A673 (cell line): ENCODE results near the gene PRDM16. TPM values are rescaled to one million over a fixed set of nuclear protein-coding genes. Genes with fewer than 3 reads are reported as not detected.

Experiments
- BruUV-seq: library from RNA; stranded (reverse); fragments of 400-500 nt; replicated peaks from 2 replicates; lab custom pipeline; 2021; lab: Mats Ljungman, UMichigan
- CTCF ChIA-PET: fragments of 300-600 bp; sonication (Branson Sonifier 250); formaldehyde crosslinking; loops from one replicate; lab custom pipeline; 2022; ENCODE audit warnings: antibody characterized with exemption; lab: Charles Lee
- POLR2A ChIA-PET: fragments of 300-600 bp; sonication (Branson Sonifier 250); formaldehyde crosslinking; loops from one replicate; lab custom pipeline; 2022; ENCODE audit warnings: antibody characterized with exemption; ENCODE audit not compliant: low non-redundant PET; lab: Charles Lee
- DNase-seq: peaks from one replicate; pipeline ENCODE4 v3.0.0-alpha.2; 2015; ENCODE audit warnings: low spot score
- H3K27ac ChIP-seq: fragments of 200-600 bp; sonication (generic); 2 replicates; pipeline ENCODE4 v1.5.1; 2016; ENCODE audit warnings: mixed run types, low read depth, mild to moderate bottlenecking, mixed read lengths, antibody characterized with exemption, low read length; ENCODE audit not compliant: poor library complexity, severe bottlenecking
- H3K27me3 ChIP-seq: fragments of 200-600 bp; sonication (generic); replicated peaks from 2 replicates; pipeline ENCODE4 v1.6.1; 2017; ENCODE audit warnings: mixed run types, low read depth, mild to moderate bottlenecking, mixed read lengths, antibody characterized with exemption, low read length; ENCODE audit not compliant: insufficient read depth, poor library complexity
- H3K36me3 ChIP-seq: fragments of 200-600 bp; sonication (generic); 2 replicates; pipeline ENCODE4 v1.6.1; 2016; ENCODE audit warnings: mixed run types, mild to moderate bottlenecking, mixed read lengths, antibody characterized with exemption, low read length; ENCODE audit not compliant: insufficient read depth, poor library complexity, severe bottlenecking
- H3K4me1 ChIP-seq: fragments of 200-600 bp; sonication (generic); 2 replicates; pipeline ENCODE4 v1.6.1; 2017; ENCODE audit warnings: mixed run types, mild to moderate bottlenecking, mixed read lengths, antibody characterized with exemption, low read length; ENCODE audit not compliant: insufficient read depth, poor library complexity, severe bottlenecking
- H3K4me3 ChIP-seq: fragments of 200-600 bp; sonication (generic); 2 replicates; pipeline ENCODE4 v1.5.1; 2016; ENCODE audit warnings: low read depth, mixed run types, mild to moderate bottlenecking, mixed read lengths, low read length; ENCODE audit not compliant: poor library complexity, severe bottlenecking
- H3K9me3 ChIP-seq: fragments of 200-600 bp; sonication (generic); 2 replicates; pipeline ENCODE4 v1.6.1; 2016; ENCODE audit warnings: mixed run types, low read depth, mild to moderate bottlenecking, mixed read lengths, antibody characterized with exemption, low read length; ENCODE audit not compliant: poor library complexity, severe bottlenecking
- EZH2 ChIP-seq: fragments of 200-600 bp; sonication (generic); IDR thresholded peaks from 2 replicates; pipeline ENCODE4 v1.6.1; 2017; ENCODE audit warnings: borderline replicate concordance, low read depth, mild to moderate bottlenecking, mixed read lengths, antibody characterized with exemption, low read length; ENCODE audit not compliant: poor library complexity, severe bottlenecking
- intact Hi-C: fragments of 100-400 bp; cut with micrococcal nuclease; formaldehyde crosslinking; loops from one replicate; pipeline ENCODE4 v1.10.0; 2022; ENCODE audit not compliant: unreplicated experiment
- total RNA-seq: library from RNA; stranded (reverse); gene quantifications from 2 replicates; pipeline ENCODE4 v1.2.3, GENCODE V29; 2021
- TF ChIP-seq, protein P1 (sequence below): fragments of 300-800, 200-600 bp; sonication (generic); conservative IDR thresholded peaks from 2 replicates; pipeline ENCODE4 v1.5.1; 2017; ENCODE audit warnings: low read depth, mild to moderate bottlenecking, antibody characterized with exemption, low read length, moderate library complexity, mixed read lengths

PRDM16 gene
- total RNA-seq, 1 experiment from 2014 or later: 0.49 TPM

DNA sequence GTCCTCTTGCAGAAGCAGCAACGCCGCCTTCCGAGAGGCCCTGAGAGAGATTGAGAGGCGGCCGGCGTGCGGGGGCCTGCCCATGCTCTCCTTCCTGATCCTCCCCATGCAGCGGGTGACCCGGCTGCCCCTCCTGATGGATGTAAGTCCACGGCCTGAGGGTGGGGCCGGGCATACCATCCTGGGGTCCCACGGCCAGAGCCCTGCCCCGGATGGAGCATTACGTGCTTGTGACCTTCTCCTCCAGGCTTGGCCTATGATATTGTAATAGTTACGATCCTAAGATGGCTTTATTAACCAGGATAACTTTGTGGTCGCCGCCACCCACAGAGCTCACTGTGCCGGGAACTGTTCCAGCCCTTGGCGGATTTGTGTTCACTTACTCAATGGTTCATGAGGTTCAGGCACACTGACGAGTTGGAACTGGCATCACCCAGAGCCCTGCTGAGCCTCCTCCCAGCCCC lies 404.4 kb downstream of the PRDM16 start:
- POLR2A ChIA-PET: no interaction called here
- Histone ChIP-seq H3K4me3 (no peak overlapping the region), H3K36me3 (no peaks in the 10 kb centered on the region), H3K9me3 (no peaks in the 10 kb centered on the region), H3K27ac (peak overlapping the region; percentile 42), H3K4me1 (peaks cover 37% of the 10 kb centered on the region), H3K27me3 (no peaks in the 10 kb centered on the region)
- CTCF ChIA-PET: interaction anchor here (0.6 to 3.2 kb wide), 2 partner anchors 20 to 119 kb away, joined by 3 to 27 read pairs; no protein-coding TSS in a partner anchor
- TF ChIP-seq EZH2: no peak
- TF ChIP-seq, protein P1, sequence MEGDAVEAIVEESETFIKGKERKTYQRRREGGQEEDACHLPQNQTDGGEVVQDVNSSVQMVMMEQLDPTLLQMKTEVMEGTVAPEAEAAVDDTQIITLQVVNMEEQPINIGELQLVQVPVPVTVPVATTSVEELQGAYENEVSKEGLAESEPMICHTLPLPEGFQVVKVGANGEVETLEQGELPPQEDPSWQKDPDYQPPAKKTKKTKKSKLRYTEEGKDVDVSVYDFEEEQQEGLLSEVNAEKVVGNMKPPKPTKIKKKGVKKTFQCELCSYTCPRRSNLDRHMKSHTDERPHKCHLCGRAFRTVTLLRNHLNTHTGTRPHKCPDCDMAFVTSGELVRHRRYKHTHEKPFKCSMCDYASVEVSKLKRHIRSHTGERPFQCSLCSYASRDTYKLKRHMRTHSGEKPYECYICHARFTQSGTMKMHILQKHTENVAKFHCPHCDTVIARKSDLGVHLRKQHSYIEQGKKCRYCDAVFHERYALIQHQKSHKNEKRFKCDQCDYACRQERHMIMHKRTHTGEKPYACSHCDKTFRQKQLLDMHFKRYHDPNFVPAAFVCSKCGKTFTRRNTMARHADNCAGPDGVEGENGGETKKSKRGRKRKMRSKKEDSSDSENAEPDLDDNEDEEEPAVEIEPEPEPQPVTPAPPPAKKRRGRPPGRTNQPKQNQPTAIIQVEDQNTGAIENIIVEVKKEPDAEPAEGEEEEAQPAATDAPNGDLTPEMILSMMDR: no peak
- no TSS peak for BruUV-seq
- intact Hi-C loops: no loop called here
- peak; percentile 78 for DNase-seq

DNA sequence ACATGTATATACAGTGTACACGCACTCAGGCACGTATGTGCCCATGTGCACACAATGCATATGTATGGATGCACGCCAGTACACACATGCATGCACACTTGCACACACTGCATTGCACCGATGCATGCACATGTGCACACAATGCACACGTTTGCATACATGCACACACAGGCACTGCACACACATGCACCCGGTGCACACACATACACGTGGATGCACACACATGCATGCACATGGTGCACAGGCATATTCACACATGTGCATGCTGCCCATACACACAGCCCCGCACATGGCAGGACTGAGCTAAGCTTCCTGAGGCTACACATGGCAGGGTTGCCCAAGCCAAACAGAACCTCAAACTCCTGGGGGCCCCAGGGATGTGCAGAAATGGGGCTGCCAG lies 405.0 kb downstream of the PRDM16 start:
- intact Hi-C loops: no loop called here
- no peak for DNase-seq
- CTCF ChIA-PET: interaction anchor here (3.2 kb wide), 1 partner anchor 21 kb away, joined by 27 read pairs; no protein-coding TSS in a partner anchor
- H3K27me3 ChIP-seq: no peaks in the 10 kb centered on the region
- H3K27ac ChIP-seq: no peak overlapping the region
- BruUV-seq: no TSS peak
- no peaks in the 10 kb centered on the region for H3K9me3 ChIP-seq
- TF ChIP-seq EZH2: no peak
- TF ChIP-seq, protein P1: no peak
- no peaks in the 10 kb centered on the region for H3K36me3 ChIP-seq
- H3K4me1 ChIP-seq: peaks cover 37% of the 10 kb centered on the region
- no peak overlapping the region for H3K4me3 ChIP-seq
- POLR2A ChIA-PET: no interaction called here

DNA sequence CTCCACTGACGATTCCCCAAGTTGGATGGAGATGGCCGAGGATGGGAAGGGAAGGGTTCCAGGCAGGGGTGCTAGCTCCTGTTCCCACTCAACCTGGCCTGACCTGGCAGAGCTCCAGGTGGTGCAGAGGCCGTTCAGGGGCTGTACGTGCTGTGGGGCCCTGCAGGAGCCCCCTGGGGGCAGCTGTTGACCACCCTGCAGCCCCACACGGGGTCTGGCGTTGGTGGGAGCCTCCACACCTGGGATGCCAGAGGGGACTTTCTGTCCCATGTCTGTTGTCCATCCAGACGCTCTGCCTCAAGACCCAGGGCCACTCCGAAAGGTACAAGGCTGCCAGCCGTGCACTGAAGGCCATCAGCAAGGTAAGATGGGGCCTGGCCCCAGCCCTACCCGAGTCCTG lies 405.4 kb downstream of the PRDM16 start:
- intact Hi-C loops: no loop called here
- no peaks in the 10 kb centered on the region for H3K27me3 ChIP-seq
- no peaks in the 10 kb centered on the region for H3K9me3 ChIP-seq
- no peak for DNase-seq
- peaks cover 37% of the 10 kb centered on the region for H3K4me1 ChIP-seq
- no TSS peak for BruUV-seq
- no peak for TF ChIP-seq EZH2
- TF ChIP-seq, protein P1: no peak
- H3K36me3 ChIP-seq: no peaks in the 10 kb centered on the region
- ChIA-PET CTCF (no interaction called here), POLR2A (no interaction called here)
- H3K4me3 ChIP-seq: no peak overlapping the region
- H3K27ac ChIP-seq: no peak overlapping the region
